K562 (cell line): ENCODE data around the gene ODF4. TPM values are rescaled to one million over a fixed set of nuclear protein-coding genes. Genes with fewer than 3 reads are reported as not detected.

Experiments used
- ATAC-seq: fragments of 200-7000 bp; cut with Tn5 transposase; 3 replicates; pipeline ENCODE4 v1.9.1; 2020; ENCODE audit warnings: moderate library complexity
- BruUV-seq: library from RNA; stranded (reverse); fragments of 400-500 nt; replicated peaks from 2 replicates; lab custom pipeline; 2021; lab: Mats Ljungman, UMichigan
- CTCF ChIA-PET: fragments of 300-600 bp; formaldehyde crosslinking; extraction: SDS; loops from one replicate; lab custom pipeline; 2021; ENCODE audit warnings: low intra/inter-chr PET ratio; lab: Yijun Ruan, JAX
- POLR2A ChIA-PET: fragments of 300-600, 350-650 bp; sonication (Branson Sonifier 250); formaldehyde crosslinking; extraction: SDS; loops from one replicate; lab custom pipeline; 2021; ENCODE audit warnings: antibody characterized with exemption, inconsistent platforms; lab: Yijun Ruan, JAX
- DNase-seq, 4 experiments: peaks; one replicate each; pipeline versions ENCODE4 v3.0.0 to v3.0.0-alpha.2; 2011 to 2018; ENCODE audit warnings: low spot score in 3 of 4, mixed read lengths in 3 of 4; ENCODE audit errors: extremely low read depth in 1 of 4
- FAIRE-seq: peaks from 2 replicates; lab custom pipeline; 2011; peaks lifted over from hg19 to GRCh38; lab: Jason Lieb, UNC
- H2AFZ ChIP-seq: 2 replicates; pipeline ENCODE4 v1.6.0; 2011; ENCODE audit warnings: low read depth, low read length, control low read depth, inconsistent platforms
- H3K27ac ChIP-seq: fragments of 200-600 bp; 3 replicates; pipeline ENCODE4 v1.8.0; 2011; ENCODE audit warnings: low read depth, mild to moderate bottlenecking, control low read depth, inconsistent platforms, low read length, moderate library complexity, mixed read lengths; ENCODE audit errors: extremely low read depth
- H3K27me3 ChIP-seq, 2 experiments: fragments of 300-600 bp in 1 of 2; 2 replicates in 1 of 2; 3 replicates in 1 of 2; pipeline versions ENCODE4 v1.6.0 to v1.8.0; 2011; ENCODE audit warnings: inconsistent platforms in 2 of 2, low read length in 2 of 2, mild to moderate bottlenecking in 1 of 2, mixed read lengths in 1 of 2, moderate library complexity in 1 of 2; ENCODE audit not compliant: control insufficient read depth in 2 of 2, insufficient read depth in 2 of 2
- H3K36me3 ChIP-seq: fragments of 300-600 bp; 3 replicates; pipeline ENCODE4 v1.8.0; 2011; ENCODE audit warnings: mild to moderate bottlenecking, low read length, inconsistent platforms; ENCODE audit not compliant: control insufficient read depth, insufficient read depth
- H3K4me1 ChIP-seq, 2 experiments: fragments of 200-600 bp in 1 of 2; replicated peaks in 1 of 2; 2 replicates in 1 of 2; 3 replicates in 1 of 2; pipeline versions ENCODE4 v1.5.1 to v1.8.0; 2011; ENCODE audit warnings: inconsistent platforms in 2 of 2, low read length in 2 of 2, mild to moderate bottlenecking in 1 of 2, mixed read lengths in 1 of 2, moderate library complexity in 1 of 2; ENCODE audit not compliant: control insufficient read depth in 2 of 2, insufficient read depth in 2 of 2
- H3K4me2 ChIP-seq: 2 replicates; pipeline ENCODE4 v1.6.1; 2011; ENCODE audit warnings: low read length, control low read depth, inconsistent platforms, mixed read lengths; ENCODE audit not compliant: insufficient read depth
- H3K4me3 ChIP-seq: fragments of 200-600 bp; sonication (generic), shearing (Covaris generic); 2 replicates; pipeline ENCODE4 v1.5.1; 2016; ENCODE audit warnings: control low read depth, inconsistent platforms
- H3K79me2 ChIP-seq: fragments of 200-600 bp; 3 replicates; pipeline ENCODE4 v1.8.0; 2011; ENCODE audit warnings: low read length, inconsistent platforms; ENCODE audit not compliant: control insufficient read depth, insufficient read depth
- H3K9ac ChIP-seq, 2 experiments: 2 replicates each; pipeline versions ENCODE4 v1.6.0 to v1.6.1; 2011; ENCODE audit warnings: low read depth in 2 of 2, low read length in 2 of 2, control low read depth in 1 of 2, inconsistent platforms in 1 of 2, mild to moderate bottlenecking in 1 of 2, mixed read lengths in 1 of 2; ENCODE audit not compliant: insufficient read depth in 1 of 2
- H3K9me1 ChIP-seq: one replicate; pipeline ENCODE4 v1.6.0; 2011; ENCODE audit warnings: inconsistent platforms, mild to moderate bottlenecking, low read length, moderate library complexity; ENCODE audit not compliant: control insufficient read depth, insufficient read depth
- H3K9me3 ChIP-seq: replicated peaks from 2 replicates; pipeline ENCODE4 v1.5.1; 2011; ENCODE audit warnings: low read depth, low read length, inconsistent platforms; ENCODE audit not compliant: control insufficient read depth, insufficient read depth
- H4K20me1 ChIP-seq: replicated peaks from 2 replicates; pipeline ENCODE4 v1.6.1; 2011; ENCODE audit warnings: low read length, inconsistent platforms, mixed read lengths; ENCODE audit not compliant: control insufficient read depth, insufficient read depth
- ARID1B ChIP-seq: fragments of 450-650 bp; IDR thresholded peaks from 2 replicates; pipeline ENCODE4 v1.6.1; 2016; ENCODE audit warnings: antibody characterized with exemption, mild to moderate bottlenecking, inconsistent platforms
- CBFA2T3 ChIP-seq: fragments of 450-650 bp; IDR thresholded peaks from 2 replicates; pipeline ENCODE4 v1.6.1; 2017
- CREBBP ChIP-seq: IDR thresholded peaks from one replicate; pipeline ENCODE4 v1.6.1; 2012; ENCODE audit warnings: low read depth, mild to moderate bottlenecking, control low read depth, inconsistent platforms, low read length
- EGR1 ChIP-seq: fragments of 450-650 bp; conservative IDR thresholded peaks from 2 replicates; pipeline ENCODE4 v1.6.1; 2017; ENCODE audit warnings: mild to moderate bottlenecking
- ELF2 ChIP-seq: fragments of 250-450 bp; sonication (Bioruptor Pico); IDR thresholded peaks from 2 replicates; pipeline ENCODE4 v1.5.0; 2021; ENCODE audit warnings: mild to moderate bottlenecking
- EP300 ChIP-seq: IDR thresholded peaks from 2 replicates; pipeline ENCODE4 v1.6.1; 2012; ENCODE audit warnings: low read length, improper control_type of control experiment
- ETV1 ChIP-seq: fragments of 450-650 bp; conservative IDR thresholded peaks from 2 replicates; pipeline ENCODE4 v1.6.1; 2016; ENCODE audit warnings: missing genetic modification characterization, control low read depth, low read depth, missing compliant biosample characterization
- HDGF ChIP-seq: fragments of 450-650 bp; IDR thresholded peaks from 2 replicates; pipeline ENCODE4 v1.6.1; 2016
- HNRNPK ChIP-seq: fragments of 200-400 bp; formaldehyde crosslinking; IDR thresholded peaks from one replicate; pipeline ENCODE4 v1.6.1; 2018; ENCODE audit warnings: mild to moderate bottlenecking, low read depth, low read length; ENCODE audit not compliant: poor library complexity, severe bottlenecking
- LEF1 ChIP-seq: fragments of 450-650 bp; IDR thresholded peaks from 2 replicates; pipeline ENCODE4 v1.6.1; 2016; ENCODE audit warnings: mild to moderate bottlenecking
- NCOA1 ChIP-seq: fragments of 450-650 bp; IDR thresholded peaks from 2 replicates; pipeline ENCODE4 v1.6.1; 2016; ENCODE audit warnings: low read depth
- NCOR1 ChIP-seq: fragments of 450-650 bp; IDR thresholded peaks from 2 replicates; pipeline ENCODE4 v1.6.1; 2016; ENCODE audit warnings: mild to moderate bottlenecking, moderate library complexity
- NFXL1 ChIP-seq: fragments of 450-650 bp; formaldehyde crosslinking; IDR thresholded peaks from 2 replicates; pipeline ENCODE4 v1.4.0; 2021; ENCODE audit warnings: mild to moderate bottlenecking
- NR4A1 ChIP-seq, 2 experiments: fragments of 250-450 bp in 1 of 2; fragments of 450-650 bp in 1 of 2; sonication (Bioruptor Pico) in 1 of 2; IDR thresholded peaks; 2 replicates each; pipeline versions ENCODE4 v1.4.0 to v1.6.1; 2016 to 2020; ENCODE audit warnings: mild to moderate bottlenecking in 2 of 2, missing compliant biosample characterization in 1 of 2, missing genetic modification characterization in 1 of 2, moderate library complexity in 1 of 2
- RUNX1 ChIP-seq: sonication (generic); IDR thresholded peaks from 2 replicates; pipeline ENCODE4 v1.6.1; 2016; ENCODE audit warnings: antibody characterized with exemption, low read depth
- SMAD3 ChIP-seq: fragments of 450-650 bp; formaldehyde crosslinking; conservative IDR thresholded peaks from 2 replicates; pipeline ENCODE4 v1.4.0; 2020; ENCODE audit warnings: mild to moderate bottlenecking
- THRAP3 ChIP-seq: fragments of 450-650 bp; IDR thresholded peaks from 2 replicates; pipeline ENCODE4 v1.6.1; 2016; ENCODE audit warnings: mild to moderate bottlenecking, inconsistent platforms, borderline replicate concordance
- ZBTB11 ChIP-seq, 3 experiments: fragments of 200-800 bp in 1 of 3; fragments of 250-450 bp in 1 of 3; fragments of 450-650 bp in 1 of 3; sonication (Bioruptor Pico) in 1 of 3; sonication (Bioruptor generic) in 1 of 3; formaldehyde crosslinking in 1 of 3; IDR thresholded peaks; 2 replicates each; pipeline versions ENCODE4 v1.6.1 to v1.8.0; 2016 to 2022; ENCODE audit warnings: mild to moderate bottlenecking in 2 of 3, missing genetic modification characterization in 2 of 3, missing compliant biosample characterization in 1 of 3, moderate library complexity in 1 of 3
- ZNF140 ChIP-seq: fragments of 250-450 bp; sonication (Bioruptor Pico); IDR thresholded peaks from 2 replicates; pipeline ENCODE4 v1.8.0; 2021; ENCODE audit warnings: moderate library complexity, mild to moderate bottlenecking, inconsistent platforms
- ZNF217 ChIP-seq: sonication (generic); formaldehyde crosslinking; IDR thresholded peaks from 2 replicates; pipeline ENCODE4 v1.8.0; 2022; ENCODE audit warnings: mild to moderate bottlenecking, missing genetic modification reagents
- ZNF24 ChIP-seq: fragments of 450-650 bp; IDR thresholded peaks from 2 replicates; pipeline ENCODE4 v1.6.1; 2016
- ZNF316 ChIP-seq: fragments of 450-650 bp; IDR thresholded peaks from 2 replicates; pipeline ENCODE4 v1.6.1; 2016
- WGBS: fragments of 100-300 bp; shearing (Covaris generic); methylation state at CpG from one replicate; pipeline ENCODE4 v1.1.6; 2016; ENCODE audit warnings: low coverage, mixed read lengths; ENCODE audit not compliant: insufficient coverage; ENCODE audit errors: missing lambda C conversion rate; 5-methylcytosine and 5-hydroxymethylcytosine counted together
- in situ Hi-C: fragments of 300-500 bp; cut with MboI; formaldehyde crosslinking; loops from 4 replicates; pipeline ENCODE4 v1.15.0; 2018; ENCODE audit warnings: inconsistent platforms, mixed read lengths
- intact Hi-C: fragments of 100-400 bp; cut with micrococcal nuclease; formaldehyde crosslinking; loops from 2 replicates; pipeline ENCODE4 v1.14.2; 2022
- polyA plus RNA-seq, 8 experiments: library from polyadenylated mRNA; depleted of rRNA in 4 of 8; stranded (reverse) in 5 of 8; unstranded in 3 of 8; fragments of >200 nt; fragmentation: Nextera tagmentation in 2 of 8; fragmentation: Illumina TruSeq in 1 of 8; extraction: Ambion mirVana in 2 of 8; extraction: Trizol in 1 of 8; gene quantifications; 2 replicates each; pipeline versions ENCODE4 v1.2.1 to v1.2.3, GENCODE V29; 2011 to 2014; ENCODE audit warnings: inconsistent platforms in 1 of 8, missing spikeins in 1 of 8
- total RNA-seq, 7 experiments: library from RNA; depleted of rRNA in 6 of 7; stranded (reverse); fragments of >200 nt in 6 of 7; fragmentation: Illumina TruSeq in 2 of 7; extraction: Trizol in 2 of 7; gene quantifications; 2 replicates each; pipeline versions ENCODE4 v1.2.1 to v1.2.3, GENCODE V29; 2011 to 2021; ENCODE audit warnings: low replicate concordance in 1 of 7

The ODF4 gene
- total and polyA plus RNA-seq, 9 of the 15 experiments (the other 6 are each of a cell fraction or from before 2014, with no cell fraction given), result not detected

- intact Hi-C loops, result loop anchor here (10.0 kb wide), 1 partner anchor 162 kb away; no protein-coding TSS in a partner anchor
- peak; percentile 71 for FAIRE-seq
- TF ChIP-seq LEF1 (peak; percentile 53; the same call in 1 of the 2 replicates), ELF2 (CRISPR knock-in tag) (no peak), ZBTB11 (CRISPR knock-in tag; IDR thresholded peaks at IDR 0.05) (no peak), NFXL1 (CRISPR knock-in tag) (no peak), HDGF (no peak), THRAP3 (no peak), NCOA1 (no peak), HNRNPK (no peak), ZNF316 (no peak), RUNX1 (no peak), EGR1 (0 out of 2 replicates have a peak, but pooled peaks have one; percentile 30), SMAD3 (CRISPR knock-in tag) (no peak), ZNF140 (CRISPR knock-in tag) (no peak), ZNF24 (peak; percentile 45; the same call in 1 of the 2 replicates), ZNF217 (no peak), CREBBP (no peak), ETV1 (peak; percentile 72), NCOR1 (peak; percentile 56), ARID1B (peak; percentile 78), EP300 (peak; percentile 82), NR4A1 (CRISPR knock-in tag; IDR thresholded peaks at IDR 0.05) (no peak), NR4A1 (tag; IDR thresholded peaks at IDR 0.05) (no peak), CBFA2T3 (peak; percentile 82)
Observed at GRCh38 chr17:8386841-8387240, 47.2 kb downstream of the ODF4 start.

More at GRCh38 chr17:8386841-8387240, 47.2 kb downstream of the ODF4 start:
- ATAC-seq (no peak), DNase-seq (peak in 2 of 4 experiments; percentile 29 to 57)
- POLR2A ChIA-PET, result interaction anchor here (1.2 to 1.3 kb wide), 2 partner anchors 10 to 214 kb away, joined by 3 to 5 read pairs; partner anchors contain the start of gene KRABD2
- CTCF ChIA-PET, result no interaction called here
- Histone ChIP-seq H3K79me2 (peaks cover 20% of the 10 kb centered on the region), H3K36me3 (peaks cover 7% of the 10 kb centered on the region; the same call in 2 of the 3 replicates), H3K27me3 (no peaks in the 10 kb centered on the region), H3K4me3 (no peak overlapping the region), H3K27ac (peak overlapping the region; percentile 64; the same call in 1 of the 3 replicates), H4K20me1 (no peaks in the 10 kb centered on the region), H3K9me3 (no peaks in the 10 kb centered on the region), H3K9ac (peak overlapping the region in 1 of 2 experiments; percentile 28; a peak in 1 of 4 replicates), H2AFZ (peak overlapping the region; percentile 38; the same call in 1 of the 2 replicates), H3K4me1 (peaks cover 26 to 33% of the 10 kb centered on the region in 2 experiments; a peak in 4 of 5 replicates), H3K9me1 (no peaks in the 10 kb centered on the region), H3K4me2 (peak overlapping the region; percentile 39; the same call in 1 of the 2 replicates)
- BruUV-seq, result no TSS peak
- in situ Hi-C loops, result loop anchor here (25.0 kb wide), 1 partner anchor 1150 kb away; no protein-coding TSS in a partner anchor
- 0% methylated on average over 6 of the region's 6 CpGs for WGBS
